Hepatocyte (in vitro differentiated cells): Measurements from ENCODE around the gene ITGB2.
A peak's percentile ranks its signal among the peaks of the same experiment; 100 is the strongest.

Source experiments
- CTCF ChIP-seq: fragments of 200-600 bp; sonication (generic); IDR thresholded peaks from 2 replicates; pipeline ENCODE4 v1.5.1; 2016; ENCODE audit warnings: antibody characterized with exemption, mild to moderate bottlenecking; ENCODE audit not compliant: poor library complexity
- EZH2 ChIP-seq: fragments of 200-600 bp; sonication (generic); IDR thresholded peaks from 2 replicates; pipeline ENCODE4 v1.6.1; 2016; ENCODE audit warnings: antibody characterized with exemption, mild to moderate bottlenecking, borderline replicate concordance

GRCh38 chr21:44931501-44932407, 11.1 kb upstream of the ITGB2 start:
- no peak for TF ChIP-seq CTCF
- peak; percentile 87 for TF ChIP-seq EZH2
